NCI-H748 (cell line): ENCODE results near the gene PPM1H.

Experiments used
- DNase-seq: peaks from one replicate; lab custom pipeline; 2025; ENCODE audit not compliant: unreplicated experiment; lab: John Stamatoyannopoulos, UW

PPM1H gene

GRCh38 chr12:62627181-62627580, 307.8 kb downstream of the PPM1H start:
- no peak for DNase-seq

DNA sequence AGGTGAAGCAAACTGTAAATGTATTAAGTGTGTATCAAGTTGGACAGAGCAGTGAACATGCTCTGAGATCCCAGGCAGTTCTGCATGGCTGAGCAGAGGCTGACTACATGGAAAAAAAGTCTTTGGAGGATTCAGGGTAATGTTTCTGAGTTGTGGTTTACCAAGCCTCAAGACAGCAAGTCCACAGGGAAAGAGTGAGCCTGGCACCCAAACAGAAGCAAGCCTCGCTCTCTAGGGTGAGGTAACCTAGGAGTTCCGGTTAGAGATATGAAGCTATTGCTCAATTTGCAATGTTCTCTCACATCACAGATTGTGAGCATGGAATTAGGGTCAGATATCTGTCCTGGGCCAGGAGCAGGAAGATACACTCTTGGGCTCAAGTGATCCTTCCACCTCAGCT, 309.7 kb downstream of the PPM1H start:
- DNase-seq, result no peak

GRCh38 chr12:62622177-62622576, 312.8 kb downstream of the PPM1H start:
- DNase-seq, result no peak

GRCh38 chr12:62621101-62621638, 313.8 kb downstream of the PPM1H start:
- peak; percentile 99 for DNase-seq

GRCh38 chr12:62618930-62619329, 316.0 kb downstream of the PPM1H start:
- peak; percentile 50 for DNase-seq

DNA sequence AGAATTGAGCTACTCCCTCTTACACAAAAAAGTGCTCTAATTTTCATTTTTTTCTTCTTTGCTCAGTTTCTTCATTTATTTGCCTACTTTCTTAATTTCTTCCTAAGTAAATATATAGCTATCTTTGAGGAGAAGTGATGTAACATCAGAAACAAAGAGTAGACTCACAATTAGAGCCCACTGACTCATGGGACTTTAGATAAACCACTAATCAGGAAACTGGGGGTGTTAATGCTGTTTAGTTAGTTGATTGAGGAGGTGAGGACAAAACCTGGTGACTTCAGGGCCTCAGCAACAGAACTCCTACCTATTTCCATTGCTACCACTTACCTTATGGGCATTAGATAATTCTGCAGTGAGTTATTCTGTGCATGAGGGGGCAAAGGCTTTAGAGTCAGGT, 316.6 kb downstream of the PPM1H start:
- DNase-seq, result no peak

DNA sequence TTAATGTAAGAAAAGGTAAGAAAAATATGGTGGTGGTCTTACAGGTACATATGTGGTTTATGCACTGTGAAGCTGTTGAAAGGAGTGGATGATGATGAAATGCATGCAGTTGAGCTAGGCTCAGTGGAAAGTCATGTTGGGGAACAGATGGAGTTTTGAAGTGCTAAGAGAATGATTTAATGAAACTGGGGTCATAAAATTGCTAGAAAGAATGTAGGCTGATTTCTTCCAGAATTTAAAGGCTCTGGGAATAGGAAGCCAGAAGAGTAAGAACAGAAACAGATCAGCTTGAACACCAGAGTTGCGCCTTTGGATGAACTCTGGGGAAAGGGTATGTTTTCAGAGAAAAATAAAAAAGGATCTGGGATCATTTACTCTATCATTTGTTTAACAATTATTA, 321.9 kb downstream of the PPM1H start:
- DNase-seq, result no peak

GRCh38 chr12:62606654-62607053, 328.3 kb downstream of the PPM1H start:
- DNase-seq, result no peak

DNA sequence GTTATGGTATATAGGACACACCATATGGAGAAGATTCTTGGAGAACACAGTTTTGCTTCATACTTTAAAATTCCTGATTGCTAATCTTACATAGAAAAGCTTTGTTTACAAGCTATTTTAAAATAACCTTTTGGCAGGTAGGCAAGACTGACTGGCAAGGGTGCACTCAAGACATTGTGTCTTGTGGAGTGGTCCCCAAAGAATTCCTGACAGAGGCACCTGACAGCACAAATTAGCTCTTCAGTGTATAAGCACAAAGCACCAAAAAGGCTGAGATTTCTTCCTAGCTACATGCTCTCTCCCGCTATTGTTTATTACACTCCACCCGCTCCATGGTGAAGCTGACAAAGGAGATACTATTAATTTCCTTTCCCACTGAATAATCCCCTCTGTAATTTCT, 329.0 kb downstream of the PPM1H start:
- peak; percentile 35 for DNase-seq

- DNase-seq, result no peak
Observed at GRCh38 chr12:62604871-62605270, 330.1 kb downstream of the PPM1H start.

DNA sequence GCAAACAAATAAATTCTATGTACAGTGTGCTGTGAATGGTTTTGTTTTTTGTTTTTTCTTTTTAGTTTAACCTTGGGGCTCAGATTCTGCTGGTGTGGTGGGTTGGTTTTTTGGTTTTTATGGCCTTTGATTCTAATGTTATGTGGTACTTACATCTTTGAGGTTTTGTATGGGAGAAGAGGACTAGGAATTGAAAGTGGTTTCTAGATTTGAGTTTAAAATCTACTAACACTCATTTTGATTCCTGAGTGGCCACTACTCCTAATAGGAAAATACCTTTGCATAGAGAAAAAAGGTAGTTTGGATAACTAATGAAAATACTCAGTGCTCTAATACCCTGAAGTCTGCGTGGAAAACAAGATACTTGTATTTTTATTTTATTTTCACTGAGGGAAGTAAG, 330.6 kb downstream of the PPM1H start:
- no peak for DNase-seq

- no peak for DNase-seq
Observed at GRCh38 chr12:62603811-62604098, 331.2 kb downstream of the PPM1H start.

DNA sequence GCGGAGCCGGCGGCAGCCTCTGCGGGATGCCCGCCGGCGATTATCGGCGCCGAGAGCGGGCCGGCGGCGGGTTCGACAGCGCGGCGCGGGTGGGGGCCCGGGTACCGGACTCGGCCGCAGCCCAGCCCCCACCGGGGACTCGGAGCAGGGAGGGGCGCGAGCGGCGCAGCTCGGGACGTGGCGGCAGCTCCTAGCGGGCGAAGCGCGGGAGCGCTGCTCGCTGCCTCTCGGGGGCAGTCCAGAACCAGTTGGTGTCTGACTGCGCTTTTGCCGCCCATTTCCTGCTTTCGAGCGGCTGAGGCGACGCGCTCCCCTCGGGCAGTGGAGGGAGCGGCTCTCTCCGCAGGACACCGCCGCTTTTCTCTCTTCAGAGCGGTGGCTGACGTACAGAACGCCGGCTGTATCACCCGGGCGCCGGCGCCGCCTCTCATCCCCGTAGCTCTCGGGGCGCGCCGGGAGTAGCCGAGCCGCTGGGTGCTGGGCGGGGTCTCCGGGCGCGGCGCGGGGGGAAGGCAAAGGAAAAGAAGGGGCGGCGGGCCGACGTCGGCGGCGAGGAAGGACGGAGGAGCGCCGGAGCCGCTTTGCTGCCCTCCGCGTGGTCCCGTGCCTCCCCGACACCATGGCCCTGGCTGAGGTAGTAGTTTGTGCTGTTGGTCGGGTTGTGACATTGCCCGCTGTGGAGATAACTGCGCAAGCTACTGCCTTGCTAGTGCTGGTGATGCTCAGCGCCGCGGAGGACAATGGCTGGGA, 331.7 kb downstream of the PPM1H start:
- DNase-seq, result peak; percentile 94

DNA sequence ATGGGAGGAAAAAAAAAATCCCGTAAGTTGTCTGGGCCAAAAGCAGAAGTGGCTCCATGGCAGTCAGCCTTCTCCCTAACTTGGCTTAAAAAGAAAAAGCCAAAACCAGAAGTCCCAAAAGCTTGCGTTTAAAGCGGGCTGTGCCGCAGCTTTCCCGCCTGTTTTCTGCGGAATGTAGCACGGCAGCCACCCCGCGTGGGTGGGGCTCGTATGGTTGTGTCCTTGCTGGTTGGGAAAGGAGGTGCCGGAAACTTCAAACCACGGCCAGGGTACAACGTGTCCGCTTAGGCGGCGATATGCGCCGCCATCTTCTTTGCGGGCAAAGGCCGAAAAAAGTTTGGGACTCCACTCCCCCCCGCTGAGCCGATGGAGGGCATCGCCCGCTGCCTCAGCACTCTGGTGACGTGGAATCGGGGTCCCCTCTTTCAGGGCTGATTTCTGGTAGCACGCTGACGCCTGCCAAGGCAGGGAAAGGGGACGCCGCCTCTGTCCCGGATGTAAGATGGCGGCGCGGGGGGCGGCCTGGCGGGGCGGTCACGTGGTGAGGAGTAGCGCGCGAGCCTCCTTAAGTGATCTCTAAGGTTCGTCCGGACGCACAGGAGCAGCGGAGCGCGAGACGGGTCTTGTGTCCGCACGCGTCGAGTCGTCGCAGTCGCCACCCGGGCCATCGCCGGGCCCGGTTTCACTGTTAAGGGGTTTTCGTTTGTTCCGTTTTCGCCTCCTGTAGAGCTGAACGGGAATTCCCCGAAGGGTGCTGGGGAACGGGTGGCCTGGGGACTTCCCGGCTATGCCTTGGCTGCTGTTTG, 332.5 kb downstream of the PPM1H start:
- peak; percentile 97 for DNase-seq

DNA sequence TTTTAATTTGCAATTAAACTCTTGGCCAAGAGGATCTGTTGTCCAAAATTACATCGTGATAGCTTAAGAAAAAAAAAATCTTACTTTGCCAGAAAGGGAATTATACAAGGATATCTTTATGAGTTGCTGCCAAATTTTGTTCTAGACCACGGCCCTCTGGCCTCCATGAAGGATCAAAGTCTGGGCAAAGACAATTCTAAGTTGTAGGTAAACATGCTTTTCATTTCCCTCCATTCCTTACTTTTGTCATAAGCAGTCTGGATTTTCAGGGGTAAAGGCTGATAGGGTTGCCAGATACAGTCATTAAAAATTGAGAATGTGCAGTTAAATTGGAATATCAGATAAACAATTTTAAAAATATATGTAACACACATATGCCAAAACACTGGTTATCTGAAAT, 333.2 kb downstream of the PPM1H start:
- DNase-seq, result no peak

- DNase-seq, result peak; percentile 10
Observed at GRCh38 chr12:62599854-62600437, 335.0 kb downstream of the PPM1H start.

DNA sequence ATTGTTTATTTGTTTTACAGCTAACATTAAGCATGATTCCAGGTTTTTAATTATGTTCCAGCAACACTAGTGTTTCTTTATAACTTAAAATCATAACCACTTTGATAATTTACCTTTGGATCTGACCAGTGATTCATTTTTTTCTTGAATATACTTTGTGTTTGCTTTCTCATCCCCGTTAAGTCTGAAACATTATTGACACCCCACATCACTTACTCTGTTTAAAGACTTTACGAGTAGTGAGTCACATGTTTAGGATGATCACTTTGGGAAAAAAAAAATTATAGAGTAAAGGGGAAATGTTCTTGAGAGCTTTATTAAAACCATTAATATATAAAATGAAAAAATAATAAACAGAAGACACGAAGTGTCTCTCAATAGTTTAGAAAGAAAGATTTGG, 336.1 kb downstream of the PPM1H start:
- no peak for DNase-seq

- no peak for DNase-seq
Observed at GRCh38 chr12:62597253-62597652, 337.7 kb downstream of the PPM1H start.
